ENCODE measurements around the gene GABRB3.

GABRB3 gene

DNA sequence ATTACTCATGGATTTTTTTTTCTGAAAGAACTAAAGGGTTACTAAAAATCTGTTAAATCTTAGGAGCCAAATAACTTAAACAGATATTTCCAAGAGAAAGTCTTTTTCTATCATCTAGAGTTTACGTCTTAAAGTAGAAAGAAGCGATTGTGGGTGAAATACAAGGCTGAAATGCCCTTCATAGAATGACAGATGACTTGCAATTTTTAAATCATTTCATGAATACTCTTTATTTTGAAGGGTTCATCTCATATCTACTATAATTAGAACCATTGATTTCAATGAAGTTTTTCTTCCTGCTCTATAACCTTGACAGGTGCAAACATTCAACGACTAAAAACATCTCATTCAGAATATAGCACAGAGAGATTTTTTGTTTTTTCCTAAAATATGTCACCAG is 217.0 kb downstream of the GABRB3 start:
- no peak for DNase-seq (ENCODE audit: low read depth)

DNA sequence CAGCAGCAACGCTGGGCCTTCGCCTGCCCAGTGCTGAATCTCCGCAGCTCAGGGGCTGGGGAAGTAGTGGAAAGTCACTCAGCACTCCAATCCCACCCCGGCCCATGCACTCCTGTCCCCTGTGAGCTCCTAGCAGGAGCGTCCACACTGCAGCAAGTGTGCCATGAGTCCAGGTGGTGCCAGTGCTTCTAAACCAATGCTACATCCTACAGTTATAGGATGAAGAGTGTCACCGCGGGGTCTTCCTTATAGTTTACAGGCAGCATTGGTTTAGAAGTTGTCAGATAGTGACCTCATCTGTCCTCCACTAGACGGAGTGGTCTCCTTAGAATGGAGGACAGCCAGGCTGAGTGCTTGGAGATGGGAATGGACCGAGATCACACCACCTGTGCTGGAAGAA is 221.4 kb downstream of the GABRB3 start:
- DNase-seq (ENCODE audit: low read depth), result no peak

DNA sequence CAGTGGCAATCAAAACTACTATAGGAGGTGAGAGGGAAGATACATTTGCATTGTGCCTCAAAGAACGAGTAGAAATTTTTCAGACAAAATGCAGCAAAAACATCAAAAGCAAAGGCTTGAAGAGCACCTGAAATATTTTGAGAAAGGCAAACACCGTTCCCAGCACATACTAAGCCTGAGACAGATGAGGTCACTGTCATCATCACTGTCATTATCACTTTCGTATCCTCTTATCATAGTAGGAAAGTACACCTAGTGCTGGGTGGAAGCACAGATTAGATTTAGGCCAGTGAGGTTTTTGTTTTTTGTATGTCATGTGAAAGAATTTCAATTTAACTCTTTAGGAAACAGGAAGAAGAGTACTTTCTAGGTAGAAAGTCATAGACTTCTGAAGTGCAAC is 222.0 kb downstream of the GABRB3 start:
- no peak for DNase-seq (ENCODE audit: low read depth)

DNA sequence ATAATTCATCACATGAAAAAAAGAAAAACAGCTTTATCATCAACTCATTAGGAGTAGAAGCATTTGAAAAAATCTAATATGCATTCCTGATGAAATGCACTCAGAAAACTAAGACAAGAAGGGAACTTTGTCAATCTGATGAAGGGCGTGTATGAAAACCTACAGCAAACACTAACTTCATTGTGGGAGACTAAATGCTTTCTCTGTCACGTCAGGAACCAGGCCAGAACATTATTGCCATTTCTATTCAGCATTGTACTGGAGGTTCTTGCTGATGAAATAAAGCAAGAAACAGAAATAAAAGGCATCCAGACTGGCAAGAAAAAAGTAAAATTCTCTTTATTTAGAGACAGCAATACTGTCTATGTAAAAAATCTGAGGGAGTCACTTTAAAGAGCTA is 235.2 kb downstream of the GABRB3 start:
- no peak for DNase-seq (ENCODE audit: low read depth)

DNA sequence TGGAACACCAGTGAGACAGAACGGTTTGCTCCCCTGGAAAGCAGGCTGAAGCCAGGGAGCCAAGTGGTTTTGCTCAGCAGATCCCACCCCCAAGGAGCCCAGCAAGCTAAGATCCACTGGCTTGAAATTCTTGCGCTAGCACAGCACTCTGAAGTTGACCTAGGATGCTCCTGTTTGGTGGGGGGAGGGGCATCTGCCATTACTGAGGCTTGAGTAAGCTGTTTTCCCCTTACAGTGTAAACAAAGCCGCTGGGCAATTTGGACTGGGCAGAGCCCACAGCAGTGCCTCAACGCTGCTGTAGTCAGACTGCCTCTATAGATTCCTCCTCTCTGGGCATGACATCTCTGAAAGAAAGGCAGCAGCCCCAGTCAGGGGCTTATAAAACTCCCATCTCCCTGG is 241.4 kb downstream of the GABRB3 start:
- DNase-seq (ENCODE audit: low read depth), result no peak

DNA sequence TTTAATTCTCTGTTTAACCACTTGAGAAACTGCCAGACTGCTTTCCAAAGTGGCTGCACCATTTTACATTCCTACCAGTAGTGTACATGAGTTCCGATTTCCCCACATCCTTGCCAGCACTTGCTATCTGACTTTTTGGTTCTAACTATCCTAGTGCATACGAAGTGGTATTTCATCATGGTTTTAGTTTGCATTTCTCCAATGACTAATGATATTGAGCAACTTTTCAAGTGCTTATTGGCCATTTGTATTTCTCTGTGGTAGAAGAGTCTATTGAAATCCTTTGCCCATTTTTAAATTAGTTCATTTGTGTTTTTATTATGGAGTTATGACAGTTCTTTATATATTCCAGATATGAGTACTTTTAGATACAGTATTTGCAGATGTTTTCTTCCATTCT is 247.8 kb downstream of the GABRB3 start:
- no peak for DNase-seq (ENCODE audit: low read depth)

DNA sequence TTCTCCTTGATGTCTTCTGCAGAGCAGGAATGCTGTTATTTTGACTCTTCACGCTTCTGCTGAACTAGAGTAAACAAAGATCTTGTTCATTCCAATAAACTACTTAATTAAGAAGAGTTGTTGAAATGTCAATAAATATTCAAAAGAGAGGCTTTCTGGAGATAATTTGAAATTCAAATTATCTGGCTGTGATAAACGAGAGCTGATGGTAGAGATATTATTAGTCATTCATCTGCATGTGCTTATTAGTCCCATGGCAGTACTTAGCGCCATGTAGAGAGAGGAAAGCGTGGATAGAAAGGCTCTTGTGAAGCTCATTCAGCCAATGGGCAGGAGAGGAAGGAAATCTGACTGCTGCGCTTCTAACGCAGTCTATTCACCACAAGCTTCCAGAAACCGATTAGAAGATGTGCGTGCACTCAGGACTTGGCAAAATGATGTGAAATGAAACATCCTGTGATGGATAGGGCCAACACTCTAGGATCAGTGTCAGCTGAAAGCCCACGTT is 251.1 kb downstream of the GABRB3 start:
- no peak for DNase-seq (ENCODE audit: low read depth)

DNA sequence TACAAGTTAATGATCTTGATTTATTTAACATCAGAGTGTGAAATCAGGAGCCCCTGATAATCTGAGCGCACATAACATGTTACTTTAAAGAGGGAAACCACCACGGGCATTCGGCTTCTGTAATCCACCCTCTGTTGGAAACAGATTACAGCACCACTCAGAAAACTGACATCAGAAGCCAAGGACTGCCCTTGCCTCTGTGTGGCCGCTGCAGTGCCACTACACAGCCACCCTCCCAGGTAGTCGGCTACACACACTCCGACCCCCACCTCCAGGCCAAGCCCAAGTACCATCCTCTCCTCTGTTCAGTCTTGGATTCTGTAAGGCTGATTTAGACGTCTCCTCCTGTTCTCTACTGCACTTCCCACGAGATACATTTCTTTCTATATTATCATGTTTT is 251.7 kb downstream of the GABRB3 start:
- DNase-seq (ENCODE audit: low read depth), result no peak

DNA sequence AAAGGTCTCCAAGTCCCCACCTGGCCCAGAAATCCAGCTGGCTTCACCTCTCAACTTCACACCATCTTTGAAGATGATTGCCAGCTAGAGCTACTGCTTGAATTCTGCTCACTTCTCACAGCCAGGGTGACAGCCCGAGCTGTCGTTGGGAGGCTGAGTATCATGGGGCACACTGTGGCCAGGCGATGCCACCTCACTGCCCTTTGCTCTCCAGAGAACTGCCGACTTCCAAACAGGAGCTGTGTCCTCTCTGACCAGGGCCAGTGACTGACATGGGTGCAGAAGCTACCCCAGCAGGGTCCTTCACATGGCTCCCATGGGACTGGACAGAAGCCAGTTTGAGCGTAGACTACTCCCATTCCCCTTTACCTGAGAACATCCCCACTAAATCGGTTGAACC is 254.0 kb downstream of the GABRB3 start:
- no peak for DNase-seq (ENCODE audit: low read depth)

DNA sequence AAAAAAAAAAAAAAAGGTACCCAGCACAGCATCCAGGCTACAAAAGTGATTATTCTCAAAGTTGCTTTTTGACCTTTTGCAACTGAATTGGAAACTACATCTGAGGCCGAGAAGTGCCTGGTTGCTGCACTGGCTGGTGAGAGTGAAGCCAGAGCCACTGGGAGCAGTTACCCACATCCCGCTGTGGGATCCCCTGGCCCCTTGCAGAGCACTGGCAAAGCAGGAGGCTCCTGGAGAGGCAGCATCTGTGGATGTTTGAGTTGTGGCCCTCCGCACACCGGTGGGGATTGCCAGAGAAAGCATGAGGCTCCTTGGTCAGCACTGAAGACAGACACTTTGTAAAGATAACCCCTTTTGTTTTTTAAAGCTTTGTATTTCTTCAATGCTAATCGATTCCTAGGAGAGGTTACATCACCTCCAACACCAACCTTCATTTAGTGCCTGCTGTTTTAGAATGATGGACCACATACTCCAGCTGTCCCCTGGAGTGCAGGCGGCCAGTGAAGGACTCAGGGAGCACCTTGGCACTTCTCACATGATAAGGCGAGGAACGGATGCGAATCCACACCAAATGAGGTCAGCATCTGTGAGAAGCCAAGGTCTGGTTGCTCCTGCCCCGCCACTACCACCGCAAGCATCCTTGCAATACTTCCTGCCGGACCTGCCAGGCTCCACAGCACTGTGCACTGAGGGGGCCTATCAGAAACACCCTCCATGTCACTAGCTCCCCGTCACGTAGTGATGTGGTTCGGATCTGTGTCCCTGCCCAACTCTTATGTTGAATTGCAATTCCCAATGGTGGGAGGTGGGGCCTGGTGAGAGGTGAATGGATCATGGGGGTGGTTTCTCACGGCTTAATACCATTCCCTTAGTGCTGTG is 256.5 kb downstream of the GABRB3 start:
- no peak for DNase-seq (ENCODE audit: low read depth)

DNA sequence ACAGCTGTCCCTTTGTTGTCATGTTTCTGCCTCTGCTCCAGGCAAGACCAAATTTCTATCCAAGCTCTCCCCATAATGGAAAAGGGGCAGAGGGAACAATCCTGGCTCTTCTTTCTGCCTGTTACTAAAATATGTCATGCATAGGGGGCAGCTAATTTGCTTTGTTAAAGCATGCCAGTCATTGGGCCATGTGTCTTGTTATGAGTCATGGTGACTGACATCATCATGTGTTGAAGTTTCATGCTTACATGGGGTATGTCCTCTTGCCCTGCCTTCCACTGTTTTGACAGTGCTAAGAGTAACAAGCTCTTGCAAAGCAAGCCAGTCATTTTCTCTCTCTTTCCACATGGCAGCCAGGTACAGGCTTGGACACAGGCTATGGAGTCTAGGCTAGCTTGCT is 268.9 kb downstream of the GABRB3 start:
- no peak for DNase-seq (ENCODE audit: low read depth)

Measured in HS-27A (cell line).